Endothelial cell of umbilical vein (primary cell): ENCODE data around the gene NAV2.

Source experiments
- GATA2 ChIP-seq: IDR thresholded peaks from 2 replicates; pipeline ENCODE4 v1.7.0; 2011; ENCODE audit warnings: low read depth, mild to moderate bottlenecking, moderate library complexity, mixed read lengths, low read length; ENCODE audit not compliant: insufficient read length, insufficient read depth
- TF ChIP-seq, protein P1 (sequence below), 2 donors: IDR thresholded peaks; 1 replicate in 1 of 2; 2 replicates in 1 of 2; pipeline ENCODE4 v1.5.1; 2011; ENCODE audit warnings: low read length in 2 of 2, mild to moderate bottlenecking in 2 of 2, moderate library complexity in 2 of 2, control low read depth in 1 of 2, inconsistent platforms in 1 of 2, low read depth in 1 of 2; ENCODE audit not compliant: insufficient read depth in 1 of 2; ENCODE audit errors: extremely low read depth in 1 of 2

DNA sequence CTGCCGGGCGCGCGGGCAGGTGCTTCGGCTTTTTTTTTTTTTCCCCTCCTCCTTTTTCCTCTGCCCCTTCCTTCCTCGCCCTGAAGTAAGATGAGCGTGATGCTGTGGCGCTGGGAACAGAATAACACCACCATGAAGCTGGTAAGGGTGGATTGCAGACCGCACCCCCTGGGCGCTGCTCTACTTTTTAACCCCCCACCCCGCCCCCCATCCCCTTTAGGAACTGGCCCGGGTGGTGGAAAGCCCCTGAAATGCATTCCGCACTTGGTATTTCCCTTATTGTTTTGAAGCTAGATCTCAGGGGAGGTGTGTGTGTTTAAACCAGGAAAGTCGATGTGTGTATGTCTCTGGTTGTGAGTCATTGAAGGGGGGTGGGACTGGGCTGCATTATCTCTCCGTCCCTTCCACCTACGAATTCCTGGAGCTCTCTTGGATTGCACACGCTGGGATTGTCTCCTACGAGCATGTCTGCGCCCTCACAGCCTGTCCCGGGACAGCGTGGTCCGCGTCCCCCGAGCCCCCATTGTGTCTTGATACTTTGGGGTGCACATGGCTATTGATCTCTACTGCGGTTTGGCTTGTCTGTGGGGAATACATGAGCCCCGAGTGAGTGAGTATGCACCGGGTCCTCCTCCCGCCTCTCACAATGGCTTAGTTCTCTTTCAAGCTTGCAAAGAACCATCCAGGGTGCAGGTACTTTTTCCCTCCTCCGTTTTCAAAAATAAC is 64.9 kb downstream of the NAV2 start:
- TF ChIP-seq GATA2 = peak; percentile 8
- TF ChIP-seq, protein P1, sequence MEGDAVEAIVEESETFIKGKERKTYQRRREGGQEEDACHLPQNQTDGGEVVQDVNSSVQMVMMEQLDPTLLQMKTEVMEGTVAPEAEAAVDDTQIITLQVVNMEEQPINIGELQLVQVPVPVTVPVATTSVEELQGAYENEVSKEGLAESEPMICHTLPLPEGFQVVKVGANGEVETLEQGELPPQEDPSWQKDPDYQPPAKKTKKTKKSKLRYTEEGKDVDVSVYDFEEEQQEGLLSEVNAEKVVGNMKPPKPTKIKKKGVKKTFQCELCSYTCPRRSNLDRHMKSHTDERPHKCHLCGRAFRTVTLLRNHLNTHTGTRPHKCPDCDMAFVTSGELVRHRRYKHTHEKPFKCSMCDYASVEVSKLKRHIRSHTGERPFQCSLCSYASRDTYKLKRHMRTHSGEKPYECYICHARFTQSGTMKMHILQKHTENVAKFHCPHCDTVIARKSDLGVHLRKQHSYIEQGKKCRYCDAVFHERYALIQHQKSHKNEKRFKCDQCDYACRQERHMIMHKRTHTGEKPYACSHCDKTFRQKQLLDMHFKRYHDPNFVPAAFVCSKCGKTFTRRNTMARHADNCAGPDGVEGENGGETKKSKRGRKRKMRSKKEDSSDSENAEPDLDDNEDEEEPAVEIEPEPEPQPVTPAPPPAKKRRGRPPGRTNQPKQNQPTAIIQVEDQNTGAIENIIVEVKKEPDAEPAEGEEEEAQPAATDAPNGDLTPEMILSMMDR (IDR thresholded peaks at IDR 0.05; ENCODE audit: extremely low read depth in 1 of 2, insufficient read depth in 1 of 2, low read depth in 1 of 2, low read length in 2 of 2) = no peak
